T-cell (primary cell): ENCODE measurements around the gene ID3. TPM values are rescaled to one million over a fixed set of nuclear protein-coding genes. Genes with fewer than 3 reads are reported as not detected.

Source experiments
- ATAC-seq, 4 experiments: fragments of 200-7000 bp in 3 of 4; fragments of 150-1000 bp in 1 of 4; cut with Tn5 transposase; replicated peaks in 1 of 4; 1 replicate in 3 of 4; 2 replicates in 1 of 4; pipeline ENCODE4 v1.10.0; 2021; ENCODE audit warnings: moderate library complexity in 3 of 4, mild to moderate bottlenecking in 2 of 4, moderate number of reproducible peaks in 1 of 4
- CTCF ChIA-PET, 2 donors: fragments of 300-600 bp; sonication (Branson Sonifier 250); formaldehyde crosslinking; loops; one replicate each; lab custom pipeline; 2022; ENCODE audit warnings: antibody characterized with exemption in 2 of 2; lab: Charles Lee
- POLR2A ChIA-PET, 2 donors: fragments of 300-600 bp; sonication (Branson Sonifier 250); formaldehyde crosslinking; loops; one replicate each; lab custom pipeline; 2022; ENCODE audit warnings: antibody characterized with exemption in 2 of 2; lab: Charles Lee
- DNase-seq, 35 experiments: peaks; one replicate each; pipeline versions ENCODE4 v3.0.0 to v3.0.0-alpha.2; 2013 to 2023
- H3K27ac ChIP-seq: one replicate; pipeline ENCODE4 v1.5.1; 2013; ENCODE audit warnings: low read length
- H3K27me3 ChIP-seq, 2 experiments: replicated peaks in 1 of 2; 1 replicate in 1 of 2; 2 replicates in 1 of 2; pipeline versions ENCODE4 v1.6.1 to v1.7.0; 2013; ENCODE audit warnings: low read length in 1 of 2, mixed read lengths in 1 of 2; ENCODE audit not compliant: control insufficient read depth in 2 of 2, insufficient read depth in 2 of 2; ENCODE audit errors: extremely low read depth in 1 of 2
- H3K36me3 ChIP-seq, 2 donors: 1 replicate in 1 of 2; 2 replicates in 1 of 2; pipeline versions ENCODE4 v1.6.1 to v1.7.0; 2013; ENCODE audit warnings: low read length in 1 of 2; ENCODE audit not compliant: control insufficient read depth in 2 of 2, insufficient read depth in 1 of 2; ENCODE audit errors: extremely low read depth in 1 of 2
- H3K4me1 ChIP-seq, 2 experiments: 1 replicate in 1 of 2; 2 replicates in 1 of 2; pipeline versions ENCODE4 v1.6.1 to v1.7.0; 2013; ENCODE audit warnings: low read length in 2 of 2, mixed read lengths in 1 of 2; ENCODE audit not compliant: insufficient read depth in 2 of 2, control insufficient read depth in 1 of 2; ENCODE audit errors: extremely low read depth in 1 of 2
- H3K4me3 ChIP-seq, 2 donors: 1 replicate in 1 of 2; 2 replicates in 1 of 2; pipeline versions ENCODE4 v1.5.1 to v1.7.0; 2013; ENCODE audit warnings: mild to moderate bottlenecking in 2 of 2, low read length in 1 of 2, moderate library complexity in 1 of 2; ENCODE audit not compliant: control insufficient read depth in 1 of 2; ENCODE audit errors: extremely low read depth in 1 of 2
- H3K9me3 ChIP-seq: 2 replicates; pipeline ENCODE4 v1.7.0; 2013
- H3K27ac Mint-ChIP-seq, 2 donors: one replicate each; pipeline ENCODE4 v1.8.0; 2020 to 2021; ENCODE audit warnings: mild to moderate bottlenecking in 2 of 2, mixed read lengths in 2 of 2
- H3K27me3 Mint-ChIP-seq, 2 donors: one replicate each; pipeline ENCODE4 v1.8.0; 2021 to 2022; ENCODE audit warnings: mixed read lengths in 2 of 2
- H3K36me3 Mint-ChIP-seq: one replicate; pipeline ENCODE4 v1.8.0; 2021; ENCODE audit warnings: mixed read lengths
- H3K4me1 Mint-ChIP-seq, 3 donors: one replicate each; pipeline ENCODE4 v1.8.0; 2020 to 2022; ENCODE audit warnings: mixed read lengths in 3 of 3, mild to moderate bottlenecking in 1 of 3
- H3K4me3 Mint-ChIP-seq, 3 donors: one replicate each; pipeline ENCODE4 v1.8.0; 2020 to 2022; ENCODE audit warnings: mild to moderate bottlenecking in 3 of 3, mixed read lengths in 3 of 3, moderate library complexity in 3 of 3
- H3K9me3 Mint-ChIP-seq, 3 donors: one replicate each; pipeline ENCODE4 v1.8.0; 2020 to 2022; ENCODE audit warnings: mixed read lengths in 3 of 3
- WGBS: methylation state at CpG from one replicate; pipeline ENCODE4 v1.1.5; 2013; ENCODE audit warnings: missing lambda C conversion rate; ENCODE audit not compliant: insufficient coverage; 5-methylcytosine and 5-hydroxymethylcytosine counted together
- total RNA-seq, 35 experiments: library from RNA in 6 of 35; stranded (reverse) in 6 of 35; fragments of 120-200 nt in 1 of 35; gene quantifications; one replicate each; pipeline versions ENCODE4 v1.2.1 to v1.2.4 and lab custom pipeline; 2013 to 2026

The ID3 gene
- total RNA-seq, 5 donors from 2014 or later (not counting 1 experiment from before 2014, with no cell fraction given) = 20.7 to 99.7 (median 81.3) TPM

GRCh38 chr1:23524716-23525401 is 34.4 kb downstream of the ID3 start:
- peak overlapping the region; percentile 95 to 99 for H3K27ac Mint-ChIP-seq

GRCh38 chr1:23524163-23524562 is 35.1 kb downstream of the ID3 start:
- H3K27me3 ChIP-seq = no peaks in the 10 kb centered on the region
- H3K4me1 ChIP-seq = peaks cover 45 to 61% of the 10 kb centered on the region in 2 experiments
- peak overlapping the region in 1 of 3 donors; percentile 90 for H3K4me3 Mint-ChIP-seq
- ATAC-seq = no peak
- H3K9me3 ChIP-seq = no peaks in the 10 kb centered on the region
- H3K36me3 ChIP-seq = no peaks in the 10 kb centered on the region
- no peak overlapping the region for H3K4me3 ChIP-seq
- ChIA-PET CTCF (interaction anchor here in 1 of 2 donors (0.8 to 6.6 kb wide), 4 partner anchors 16 to 113 kb away, joined by 4 to 52 read pairs (median 6); no protein-coding TSS in a partner anchor), POLR2A (interaction anchor here in 1 of 2 donors (0.7 kb wide), 1 partner anchor 25 kb away, joined by 4 read pairs; no protein-coding TSS in a partner anchor)
- H3K4me1 Mint-ChIP-seq = peaks cover 43 to 68% (median 57%) of the 10 kb centered on the region in 3 donors
- H3K9me3 Mint-ChIP-seq = no peaks in the 10 kb centered on the region
- DNase-seq = no peak
- WGBS = no CpG with 5 or more reads among the region's 3 CpGs
- H3K27ac Mint-ChIP-seq = peak overlapping the region; percentile 95 to 99
- H3K36me3 Mint-ChIP-seq = no peaks in the 10 kb centered on the region
- H3K27me3 Mint-ChIP-seq = no peaks in the 10 kb centered on the region
- peak overlapping the region; percentile 77 for H3K27ac ChIP-seq

More at GRCh38 chr1:23524716-23525401, 34.4 kb downstream of the ID3 start:
- Histone ChIP-seq H3K27ac (peak overlapping the region; percentile 77), H3K36me3 (no peaks in the 10 kb centered on the region), H3K9me3 (no peaks in the 10 kb centered on the region), H3K27me3 (no peaks in the 10 kb centered on the region), H3K4me3 (peak overlapping the region in 1 of 2 donors; percentile 52), H3K4me1 (peaks cover 45 to 68% of the 10 kb centered on the region in 2 experiments)
- ATAC-seq = peak; percentile 22 to 36 (median 33)
- peaks cover 49 to 75% (median 64%) of the 10 kb centered on the region in 3 donors for H3K4me1 Mint-ChIP-seq
- WGBS = 6% methylated on average over 4 of the region's 9 CpGs
- H3K27me3 Mint-ChIP-seq = no peaks in the 10 kb centered on the region
- H3K36me3 Mint-ChIP-seq = no peaks in the 10 kb centered on the region
- H3K4me3 Mint-ChIP-seq = peak overlapping the region in 2 of 3 donors; percentile 2 to 90
- no peaks in the 10 kb centered on the region for H3K9me3 Mint-ChIP-seq
- peak in 16 of 35 experiments; percentile 8 to 56 (median 23) for DNase-seq
- CTCF ChIA-PET = interaction anchor here in 1 of 2 donors (0.8 to 6.6 kb wide), 5 partner anchors 15 to 112 kb away, joined by 3 to 52 read pairs (median 6); no protein-coding TSS in a partner anchor
- POLR2A ChIA-PET = interaction anchor here in 1 of 2 donors (0.7 kb wide), 1 partner anchor 25 kb away, joined by 4 read pairs; no protein-coding TSS in a partner anchor

DNA sequence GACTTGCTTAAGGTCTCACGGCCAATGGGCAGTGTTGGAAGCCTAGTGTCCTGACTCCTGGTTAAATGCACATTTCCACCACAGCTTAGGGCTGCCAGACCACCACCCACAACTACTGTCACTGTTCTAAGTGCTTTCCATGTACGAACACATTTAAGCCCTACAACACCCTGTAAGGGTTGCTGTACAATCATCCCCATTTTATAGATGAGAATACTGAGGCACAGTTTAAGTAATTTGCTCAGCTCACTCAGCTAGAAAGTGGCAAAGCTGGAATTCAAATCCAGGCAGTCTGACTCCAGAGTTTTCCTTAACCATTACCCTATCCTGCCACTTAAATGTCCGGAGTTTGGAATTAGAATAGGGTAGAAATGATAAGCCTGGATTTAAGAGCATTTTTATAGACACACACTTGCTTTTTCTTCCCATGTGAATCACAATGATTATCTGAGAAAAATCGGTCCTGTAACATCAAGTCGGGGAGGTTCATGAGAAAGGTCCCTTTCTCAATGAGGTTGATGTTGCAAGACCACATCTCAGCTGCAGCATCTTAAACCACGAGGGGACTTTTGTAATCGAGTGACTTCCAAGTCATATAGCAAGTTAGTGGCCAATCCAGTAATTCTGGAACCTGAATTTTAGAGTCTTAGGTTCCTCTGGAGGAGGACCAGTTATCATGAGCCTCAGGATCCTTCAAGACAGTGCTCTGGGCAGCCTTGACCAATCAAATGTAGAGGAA is 36.9 kb downstream of the ID3 start:
- Histone ChIP-seq H3K9me3 (no peaks in the 10 kb centered on the region), H3K36me3 (no peaks in the 10 kb centered on the region), H3K27ac (peak overlapping the region; percentile 23), H3K27me3 (no peaks in the 10 kb centered on the region), H3K4me3 (no peak overlapping the region), H3K4me1 (peaks cover 29 to 44% of the 10 kb centered on the region in 2 experiments)
- Mint-ChIP-seq H3K27ac (peak overlapping the region; percentile 72 to 79), H3K27me3 (no peaks in the 10 kb centered on the region), H3K36me3 (no peaks in the 10 kb centered on the region), H3K4me1 (peaks cover 25 to 51% (median 40%) of the 10 kb centered on the region in 3 donors), H3K9me3 (no peaks in the 10 kb centered on the region), H3K4me3 (no peak overlapping the region)
- DNase-seq = no peak
- ChIA-PET CTCF (interaction anchor here in 1 of 2 donors (1.4 kb wide), 1 partner anchor 26 kb away, joined by 4 read pairs; no protein-coding TSS in a partner anchor), POLR2A (no interaction called here)
- 35% methylated on average over 5 of the region's 7 CpGs for WGBS
- ATAC-seq = no peak

GRCh38 chr1:23521588-23521987 is 37.7 kb downstream of the ID3 start:
- peaks cover 17 to 42% (median 32%) of the 10 kb centered on the region in 3 donors for H3K4me1 Mint-ChIP-seq
- CTCF ChIA-PET = interaction anchor here in 1 of 2 donors (1.4 kb wide), 1 partner anchor 25 kb away, joined by 4 read pairs; no protein-coding TSS in a partner anchor
- Histone ChIP-seq H3K27ac (no peak overlapping the region), H3K27me3 (no peaks in the 10 kb centered on the region), H3K4me3 (no peak overlapping the region), H3K36me3 (no peaks in the 10 kb centered on the region), H3K9me3 (no peaks in the 10 kb centered on the region), H3K4me1 (peaks cover 21 to 35% of the 10 kb centered on the region in 2 experiments)
- ATAC-seq (no peak), DNase-seq (no peak)
- POLR2A ChIA-PET = no interaction called here
- H3K27ac Mint-ChIP-seq = peak overlapping the region; percentile 25 to 50
- no peaks in the 10 kb centered on the region for H3K27me3 Mint-ChIP-seq
- H3K36me3 Mint-ChIP-seq = no peaks in the 10 kb centered on the region
- WGBS = 98% methylated on average over 14 of the region's 16 CpGs
- no peak overlapping the region for H3K4me3 Mint-ChIP-seq
- no peaks in the 10 kb centered on the region for H3K9me3 Mint-ChIP-seq

DNA sequence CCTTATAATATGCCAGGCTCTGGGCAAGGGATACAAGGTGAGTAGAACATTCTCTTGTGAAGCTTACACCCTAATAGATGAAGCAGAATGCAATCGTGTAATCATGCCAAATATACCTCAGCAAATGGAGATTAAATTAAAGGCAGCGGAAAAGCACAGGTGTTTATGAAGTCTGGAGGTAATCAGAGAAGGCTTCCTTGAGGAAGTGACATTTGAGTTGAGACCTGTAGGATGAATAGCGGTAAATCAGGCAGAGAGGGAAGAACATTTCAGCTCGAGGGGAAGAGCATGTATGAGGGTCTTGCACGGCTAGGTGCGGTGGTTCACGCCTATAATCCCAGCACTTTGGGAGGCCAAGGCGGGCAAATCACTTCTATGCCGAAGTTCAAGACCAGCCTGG is 41.7 kb downstream of the ID3 start:
- H3K27ac Mint-ChIP-seq = no peak overlapping the region
- peaks cover 0 to 3% of the 10 kb centered on the region in 2 donors for H3K36me3 ChIP-seq
- no peak for ATAC-seq
- no peak overlapping the region for H3K4me3 ChIP-seq
- no peaks in the 10 kb centered on the region for H3K27me3 Mint-ChIP-seq
- H3K9me3 ChIP-seq = no peaks in the 10 kb centered on the region
- H3K27ac ChIP-seq = no peak overlapping the region
- POLR2A ChIA-PET = no interaction called here
- H3K27me3 ChIP-seq = no peaks in the 10 kb centered on the region
- no peaks in the 10 kb centered on the region for H3K4me1 ChIP-seq
- H3K9me3 Mint-ChIP-seq = no peaks in the 10 kb centered on the region
- 96% methylated on average over 7 of the region's 9 CpGs for WGBS
- DNase-seq = no peak
- H3K4me3 Mint-ChIP-seq = no peak overlapping the region
- peaks cover 0 to 6% (median 4%) of the 10 kb centered on the region in 3 donors for H3K4me1 Mint-ChIP-seq
- CTCF ChIA-PET = interaction anchor here (0.7 to 2.7 kb wide), 2 partner anchors 20 to 22 kb away, joined by 8 to 11 read pairs; no protein-coding TSS in a partner anchor
- no peaks in the 10 kb centered on the region for H3K36me3 Mint-ChIP-seq

GRCh38 chr1:23515905-23516304 is 43.4 kb downstream of the ID3 start:
- WGBS = no CpG with 5 or more reads among the region's 4 CpGs
- ChIA-PET POLR2A (no interaction called here), CTCF (interaction anchor here (0.5 to 1.5 kb wide), 2 partner anchors 16 to 18 kb away, joined by 3 to 5 read pairs; no protein-coding TSS in a partner anchor)
- no peak overlapping the region for H3K27ac ChIP-seq
- Mint-ChIP-seq H3K9me3 (no peaks in the 10 kb centered on the region), H3K4me3 (no peak overlapping the region), H3K4me1 (no peaks in the 10 kb centered on the region), H3K27me3 (no peaks in the 10 kb centered on the region), H3K36me3 (no peaks in the 10 kb centered on the region), H3K27ac (no peak overlapping the region)
- ATAC-seq (no peak), DNase-seq (no peak)
- H3K4me3 ChIP-seq = no peak overlapping the region
- no peaks in the 10 kb centered on the region for H3K27me3 ChIP-seq
- H3K9me3 ChIP-seq = no peaks in the 10 kb centered on the region
- peaks cover 0 to 3% of the 10 kb centered on the region in 2 donors for H3K36me3 ChIP-seq
- no peaks in the 10 kb centered on the region for H3K4me1 ChIP-seq
